Measurements from ENCODE around the gene CYP4F22. TPM values are rescaled to one million over a fixed set of nuclear protein-coding genes. Genes with fewer than 3 reads are reported as not detected.

Gene CYP4F22
- total RNA-seq, 1 donor from 2014 or later: not detected

- no peak overlapping the region for H3K9ac ChIP-seq
- no peaks in the 10 kb centered on the region for H4K20me1 ChIP-seq (ENCODE audit: low read depth)
- H3K4me1 ChIP-seq: no peaks in the 10 kb centered on the region
- H2AFZ ChIP-seq (replicated peaks): no peak overlapping the region
- Mint-ChIP-seq H3K27ac (no peak overlapping the region), H3K36me3 (no peaks in the 10 kb centered on the region), H3K9me3 (no peaks in the 10 kb centered on the region), H3K4me3 (no peak overlapping the region), H3K27me3 (ENCODE audit: insufficient read depth, low read depth) (peaks cover 10% of the 10 kb centered on the region), H3K4me1 (no peaks in the 10 kb centered on the region)
- H3K36me3 ChIP-seq: no peaks in the 10 kb centered on the region
- H3K4me3 ChIP-seq: no peak overlapping the region
- H3K4me2 ChIP-seq: no peak overlapping the region
- H3K27me3 ChIP-seq: no peaks in the 10 kb centered on the region
- no peak overlapping the region for H3K27ac ChIP-seq
- H3F3A ChIP-seq (ENCODE audit: low read depth): no peaks in the 10 kb centered on the region
- no peaks in the 10 kb centered on the region for H3K79me2 ChIP-seq (ENCODE audit: low read depth)
- DNase-seq (ENCODE audit: low spot score): no peak
- TF ChIP-seq EZH2phosphoT487 (IDR thresholded peaks at IDR 0.05): no peak
- TF ChIP-seq EZH2 (IDR thresholded peaks at IDR 0.05): no peak
- no peak for TF ChIP-seq CTCF (IDR thresholded peaks at IDR 0.05)
- peaks cover 14% of the 10 kb centered on the region for H3K9me3 ChIP-seq (ENCODE audit: low read depth)
Observed at GRCh38 chr19:15534957-15535864, 26.9 kb downstream of the CYP4F22 start.

GRCh38 chr19:15536350-15536749 is 28.0 kb downstream of the CYP4F22 start:
- no peak overlapping the region for H3K27ac ChIP-seq
- no peak overlapping the region for H2AFZ ChIP-seq (replicated peaks)
- no peaks in the 10 kb centered on the region for H3K79me2 ChIP-seq (ENCODE audit: low read depth)
- H3K27me3 ChIP-seq: no peaks in the 10 kb centered on the region
- Mint-ChIP-seq H3K27me3 (ENCODE audit: insufficient read depth, low read depth) (peaks cover 8% of the 10 kb centered on the region), H3K4me1 (no peaks in the 10 kb centered on the region), H3K27ac (no peak overlapping the region), H3K36me3 (no peaks in the 10 kb centered on the region), H3K9me3 (no peaks in the 10 kb centered on the region), H3K4me3 (no peak overlapping the region)
- no peak for DNase-seq (ENCODE audit: low spot score)
- H3K36me3 ChIP-seq: no peaks in the 10 kb centered on the region
- H3K9me3 ChIP-seq (ENCODE audit: low read depth): peaks cover 14% of the 10 kb centered on the region
- H3K4me3 ChIP-seq: no peak overlapping the region
- TF ChIP-seq EZH2 (IDR thresholded peaks at IDR 0.05) (no peak), EZH2phosphoT487 (IDR thresholded peaks at IDR 0.05) (no peak), CTCF (IDR thresholded peaks at IDR 0.05) (no peak)
- H3K4me1 ChIP-seq: no peaks in the 10 kb centered on the region
- H3K4me2 ChIP-seq: no peak overlapping the region
- no peak overlapping the region for H3K9ac ChIP-seq
- H3F3A ChIP-seq (ENCODE audit: low read depth): no peaks in the 10 kb centered on the region
- no peaks in the 10 kb centered on the region for H4K20me1 ChIP-seq (ENCODE audit: low read depth)

GRCh38 chr19:15538774-15539173 is 30.4 kb downstream of the CYP4F22 start:
- Mint-ChIP-seq H3K27me3 (ENCODE audit: insufficient read depth, low read depth) (peaks cover 10% of the 10 kb centered on the region), H3K4me1 (no peaks in the 10 kb centered on the region), H3K36me3 (no peaks in the 10 kb centered on the region), H3K4me3 (no peak overlapping the region), H3K27ac (no peak overlapping the region), H3K9me3 (no peaks in the 10 kb centered on the region)
- no peaks in the 10 kb centered on the region for H4K20me1 ChIP-seq (ENCODE audit: low read depth)
- H3K4me2 ChIP-seq: no peak overlapping the region
- H3K36me3 ChIP-seq: no peaks in the 10 kb centered on the region
- TF ChIP-seq EZH2phosphoT487 (IDR thresholded peaks at IDR 0.05): no peak
- no peak for TF ChIP-seq CTCF (IDR thresholded peaks at IDR 0.05)
- no peak for TF ChIP-seq EZH2 (IDR thresholded peaks at IDR 0.05)
- no peaks in the 10 kb centered on the region for H3K4me1 ChIP-seq
- H3F3A ChIP-seq (ENCODE audit: low read depth): no peaks in the 10 kb centered on the region
- DNase-seq (ENCODE audit: low spot score): no peak
- no peaks in the 10 kb centered on the region for H3K27me3 ChIP-seq
- H3K79me2 ChIP-seq (ENCODE audit: low read depth): no peaks in the 10 kb centered on the region
- H2AFZ ChIP-seq (replicated peaks): no peak overlapping the region
- no peak overlapping the region for H3K9ac ChIP-seq
- H3K4me3 ChIP-seq: no peak overlapping the region
- H3K27ac ChIP-seq: no peak overlapping the region
- peaks cover 11% of the 10 kb centered on the region for H3K9me3 ChIP-seq (ENCODE audit: low read depth)

All from neural progenitor cell (in vitro differentiated cells).